ENCODE data around the gene KCTD1.
"Not testable (repeated sequence)": the region's sequence is repeated elsewhere in the genome, so short reads cannot be mapped to it uniquely, and the experiment has no call there.

Gene KCTD1

GRCh38 chr18:26457611-26458353, 90.6 kb downstream of the KCTD1 start:
- no peak for DNase-seq

- DNase-seq, result no peak
These were observed 91.2 kb downstream of the KCTD1 start for GRCh38 chr18:26457195-26457594.

- no peak for DNase-seq
These were observed 92.3 kb downstream of the KCTD1 start for GRCh38 chr18:26456070-26456491.

- no peak for DNase-seq
These were observed 92.7 kb downstream of the KCTD1 start for GRCh38 chr18:26455639-26456038.

GRCh38 chr18:26454616-26455015, 93.7 kb downstream of the KCTD1 start:
- no peak for DNase-seq

- DNase-seq, result no peak
These were observed 94.2 kb downstream of the KCTD1 start for GRCh38 chr18:26454192-26454591.

GRCh38 chr18:26453386-26453901, 94.9 kb downstream of the KCTD1 start:
- DNase-seq, result no peak

GRCh38 chr18:26450989-26451682, 97.2 kb downstream of the KCTD1 start:
- DNase-seq, result no peak

GRCh38 chr18:26448714-26449159, 99.6 kb downstream of the KCTD1 start:
- no peak for DNase-seq

- DNase-seq, result no peak
These were observed 104.5 kb downstream of the KCTD1 start for GRCh38 chr18:26443853-26444252.

- DNase-seq, result no peak
These were observed 106.2 kb downstream of the KCTD1 start for GRCh38 chr18:26442126-26442525.

GRCh38 chr18:26440644-26441043, 107.7 kb downstream of the KCTD1 start:
- DNase-seq, result no peak

- DNase-seq, result no peak
These were observed 108.8 kb downstream of the KCTD1 start for GRCh38 chr18:26439537-26439936.

- no peak for DNase-seq
These were observed 109.4 kb downstream of the KCTD1 start for GRCh38 chr18:26438980-26439379.

- not testable (repeated sequence) for DNase-seq
These were observed 110.7 kb downstream of the KCTD1 start for GRCh38 chr18:26437634-26438033.

GRCh38 chr18:26436176-26437051, 111.9 kb downstream of the KCTD1 start:
- no peak for DNase-seq

- no peak for DNase-seq
These were observed 112.8 kb downstream of the KCTD1 start for GRCh38 chr18:26435415-26436095.

GRCh38 chr18:26434887-26435286, 113.5 kb downstream of the KCTD1 start:
- DNase-seq, result no peak

- DNase-seq, result no peak
These were observed 115.5 kb downstream of the KCTD1 start for GRCh38 chr18:26432651-26433424.

GRCh38 chr18:26429535-26430226, 118.7 kb downstream of the KCTD1 start:
- DNase-seq, result no peak

GRCh38 chr18:26425148-26425531, 123.2 kb downstream of the KCTD1 start:
- no peak for DNase-seq

Data from activated gamma-delta T cell (primary cell).